Suprapubic skin (tissue), 4 donors: ENCODE results near the gene STARD8. TPM values are rescaled to one million over a fixed set of nuclear protein-coding genes. Genes with fewer than 3 reads are reported as not detected.
"Not testable (repeated sequence)": the region's sequence is repeated elsewhere in the genome, so short reads cannot be mapped to it uniquely, and the experiment has no call there.

Experiments used
- DNase-seq, 2 donors: peaks; one replicate each; pipeline ENCODE4 v3.0.0-alpha.2; 2019; ENCODE audit warnings: low spot score in 2 of 2
- H3K27ac ChIP-seq: fragments of 200-600 bp; sonication (generic); one replicate; pipeline ENCODE4 v1.5.1; 2019
- H3K27me3 ChIP-seq: fragments of 200-600 bp; sonication (generic); one replicate; pipeline ENCODE4 v1.5.1; 2019
- H3K36me3 ChIP-seq: fragments of 200-600 bp; sonication (generic); one replicate; pipeline ENCODE4 v1.5.1; 2019
- H3K4me1 ChIP-seq: fragments of 200-600 bp; sonication (generic); one replicate; pipeline ENCODE4 v1.5.1; 2019
- H3K4me3 ChIP-seq: fragments of 200-600 bp; sonication (generic); one replicate; pipeline ENCODE4 v1.5.1; 2019; ENCODE audit warnings: mild to moderate bottlenecking
- H3K9me3 ChIP-seq: fragments of 200-600 bp; sonication (generic); one replicate; pipeline ENCODE4 v1.5.1; 2019
- EP300 ChIP-seq: sonication (generic); formaldehyde crosslinking; IDR thresholded peaks from one replicate; pipeline ENCODE4 v1.6.1; 2017; ENCODE audit warnings: antibody characterized with exemption
- POLR2A ChIP-seq, 2 donors: fragments of 450-650 bp; IDR thresholded peaks; one replicate each; pipeline ENCODE4 v1.6.1; 2017; ENCODE audit warnings: antibody characterized with exemption in 2 of 2, mild to moderate bottlenecking in 2 of 2, moderate library complexity in 2 of 2
- POLR2AphosphoS5 ChIP-seq, 3 donors: sonication (generic); formaldehyde crosslinking; IDR thresholded peaks; one replicate each; pipeline ENCODE4 v1.6.1; 2017; ENCODE audit warnings: antibody characterized with exemption in 3 of 3
- WGBS: methylation state at CpG from one replicate; pipeline ENCODE4 v1.1.5; 2018; 5-methylcytosine and 5-hydroxymethylcytosine counted together
- total RNA-seq, 4 donors: library from RNA; depleted of rRNA; stranded (reverse); fragments of >200 nt; gene quantifications; one replicate each; pipeline ENCODE4 v1.1.0, GENCODE V29; 2016
- TF ChIP-seq, protein P1 (sequence below), 2 donors: fragments of 200-600 bp in 1 of 2; fragments of 450-650 bp in 1 of 2; sonication (generic) in 1 of 2; IDR thresholded peaks; one replicate each; pipeline ENCODE4 v1.5.1; 2016 to 2019; ENCODE audit warnings: antibody characterized with exemption in 2 of 2, mild to moderate bottlenecking in 1 of 2, moderate library complexity in 1 of 2

STARD8 gene
- total RNA-seq, 4 donors from 2014 or later: 2.0 to 4.5 (median 2.3) TPM

DNA sequence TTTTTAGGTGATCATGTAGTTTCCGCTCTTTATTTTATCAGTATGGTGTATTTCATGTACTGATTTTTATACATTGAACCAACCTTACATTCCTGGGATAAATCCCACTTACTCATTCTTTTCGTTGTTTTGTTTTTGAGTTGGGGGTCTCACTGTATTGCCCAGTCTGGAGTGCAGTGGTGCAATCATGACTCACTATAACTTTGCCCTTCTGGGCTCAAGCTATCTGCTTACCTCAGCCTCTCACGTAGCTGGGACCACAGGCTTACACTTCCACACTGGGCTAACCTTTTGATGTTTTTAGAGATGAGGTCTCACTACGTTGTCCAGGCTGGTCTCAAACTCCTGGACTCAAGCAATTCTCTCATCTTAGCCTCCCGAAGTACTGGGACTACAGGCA is 19.5 kb upstream of the STARD8 start:
- H3K27me3 ChIP-seq: no peaks in the 10 kb centered on the region
- no peak for DNase-seq
- H3K27ac ChIP-seq: no peak overlapping the region
- no peaks in the 10 kb centered on the region for H3K36me3 ChIP-seq
- no peaks in the 10 kb centered on the region for H3K9me3 ChIP-seq
- TF ChIP-seq POLR2AphosphoS5 (IDR thresholded peaks at IDR 0.05): no peak
- TF ChIP-seq, protein P1, sequence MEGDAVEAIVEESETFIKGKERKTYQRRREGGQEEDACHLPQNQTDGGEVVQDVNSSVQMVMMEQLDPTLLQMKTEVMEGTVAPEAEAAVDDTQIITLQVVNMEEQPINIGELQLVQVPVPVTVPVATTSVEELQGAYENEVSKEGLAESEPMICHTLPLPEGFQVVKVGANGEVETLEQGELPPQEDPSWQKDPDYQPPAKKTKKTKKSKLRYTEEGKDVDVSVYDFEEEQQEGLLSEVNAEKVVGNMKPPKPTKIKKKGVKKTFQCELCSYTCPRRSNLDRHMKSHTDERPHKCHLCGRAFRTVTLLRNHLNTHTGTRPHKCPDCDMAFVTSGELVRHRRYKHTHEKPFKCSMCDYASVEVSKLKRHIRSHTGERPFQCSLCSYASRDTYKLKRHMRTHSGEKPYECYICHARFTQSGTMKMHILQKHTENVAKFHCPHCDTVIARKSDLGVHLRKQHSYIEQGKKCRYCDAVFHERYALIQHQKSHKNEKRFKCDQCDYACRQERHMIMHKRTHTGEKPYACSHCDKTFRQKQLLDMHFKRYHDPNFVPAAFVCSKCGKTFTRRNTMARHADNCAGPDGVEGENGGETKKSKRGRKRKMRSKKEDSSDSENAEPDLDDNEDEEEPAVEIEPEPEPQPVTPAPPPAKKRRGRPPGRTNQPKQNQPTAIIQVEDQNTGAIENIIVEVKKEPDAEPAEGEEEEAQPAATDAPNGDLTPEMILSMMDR (IDR thresholded peaks at IDR 0.05): no peak
- H3K4me1 ChIP-seq: no peaks in the 10 kb centered on the region
- 79% methylated on average over 5 of the region's 5 CpGs for WGBS
- H3K4me3 ChIP-seq: no peak overlapping the region

DNA sequence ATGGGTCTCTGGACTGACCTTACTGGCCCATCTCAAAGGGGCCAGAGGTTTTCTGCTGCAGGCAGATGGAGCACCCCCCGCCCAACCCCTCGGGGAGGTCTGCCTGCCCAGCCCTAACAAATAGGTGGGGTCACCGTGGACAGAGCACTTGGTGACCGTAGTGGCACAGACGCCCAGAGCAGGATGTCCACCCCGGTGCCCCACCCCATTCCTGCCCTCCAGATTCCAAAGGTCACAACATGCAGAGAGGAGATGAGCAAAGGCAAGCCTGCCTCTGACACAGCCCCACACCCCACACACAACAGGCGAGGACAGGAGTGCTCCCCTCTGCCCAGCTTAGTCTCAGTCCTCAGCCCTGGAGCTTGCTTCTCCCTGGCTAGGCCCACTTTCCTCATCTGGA is 17.5 kb upstream of the STARD8 start:
- DNase-seq, H3K4me1 ChIP-seq, H3K27me3 ChIP-seq, H3K4me3 ChIP-seq, H3K36me3 ChIP-seq, H3K27ac ChIP-seq, H3K9me3 ChIP-seq: not testable (repeated sequence)
- 85% methylated on average over 6 of the region's 7 CpGs for whole genome bisulfite sequencing

DNA sequence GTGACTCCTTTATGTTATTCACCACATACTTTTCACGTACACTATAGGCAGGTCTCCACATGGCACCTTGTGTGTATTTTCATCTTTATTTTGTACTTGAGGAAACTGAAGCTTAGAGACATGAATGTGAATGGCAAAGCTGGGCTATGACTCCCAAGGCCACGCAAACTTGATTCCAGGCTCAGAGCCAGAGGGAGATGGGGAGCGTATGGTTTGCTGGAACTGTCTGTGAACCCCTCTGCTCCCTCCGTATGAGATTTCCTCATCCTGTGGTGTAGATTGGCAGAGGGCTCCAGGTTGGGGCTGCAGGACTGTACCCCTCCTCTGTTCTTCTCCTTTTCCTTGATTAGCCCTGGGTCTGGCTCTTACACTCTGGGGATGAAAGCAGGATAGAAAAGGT is 16.1 kb upstream of the STARD8 start:
- WGBS: 64% methylated on average over 4 of the region's 4 CpGs
- H3K4me1 ChIP-seq: no peaks in the 10 kb centered on the region
- no peaks in the 10 kb centered on the region for H3K27me3 ChIP-seq
- H3K27ac ChIP-seq: no peak overlapping the region
- no peak for DNase-seq
- no peaks in the 10 kb centered on the region for H3K9me3 ChIP-seq
- H3K36me3 ChIP-seq: no peaks in the 10 kb centered on the region
- no peak overlapping the region for H3K4me3 ChIP-seq
- no peak for TF ChIP-seq EP300
- TF ChIP-seq, protein P1 (IDR thresholded peaks at IDR 0.05): no peak
- no peak for TF ChIP-seq POLR2A (IDR thresholded peaks at IDR 0.05)
- TF ChIP-seq POLR2AphosphoS5 (IDR thresholded peaks at IDR 0.05): no peak

DNA sequence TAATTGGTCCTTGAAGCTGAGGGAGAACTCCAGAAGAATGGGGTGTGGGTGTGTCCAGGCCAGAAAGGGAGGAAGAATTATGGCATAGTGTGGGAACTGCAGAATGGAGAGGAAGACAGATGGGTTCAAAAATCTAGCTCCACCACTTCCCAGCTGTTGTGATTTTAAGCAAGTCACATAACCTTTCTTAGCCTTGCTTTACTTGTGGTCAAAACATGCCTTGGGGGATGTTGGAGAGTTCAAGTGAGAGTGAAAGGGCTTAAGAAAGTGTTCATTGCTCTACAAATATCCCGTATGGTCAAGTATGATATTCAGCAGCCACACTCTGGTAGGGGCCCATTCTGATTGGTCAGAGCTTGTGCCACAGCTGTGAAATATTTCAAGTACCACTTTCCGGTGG is 15.0 kb upstream of the STARD8 start:
- H3K36me3 ChIP-seq: no peaks in the 10 kb centered on the region
- no peak overlapping the region for H3K4me3 ChIP-seq
- no peak for TF ChIP-seq POLR2A (IDR thresholded peaks at IDR 0.05)
- TF ChIP-seq POLR2AphosphoS5 (IDR thresholded peaks at IDR 0.05): no peak
- TF ChIP-seq EP300: no peak
- TF ChIP-seq, protein P1 (IDR thresholded peaks at IDR 0.05): no peak
- H3K4me1 ChIP-seq: no peaks in the 10 kb centered on the region
- no peaks in the 10 kb centered on the region for H3K9me3 ChIP-seq
- DNase-seq: no peak
- no peak overlapping the region for H3K27ac ChIP-seq
- no peaks in the 10 kb centered on the region for H3K27me3 ChIP-seq
- 83% methylated on average over 2 of the region's 2 CpGs for WGBS

DNA sequence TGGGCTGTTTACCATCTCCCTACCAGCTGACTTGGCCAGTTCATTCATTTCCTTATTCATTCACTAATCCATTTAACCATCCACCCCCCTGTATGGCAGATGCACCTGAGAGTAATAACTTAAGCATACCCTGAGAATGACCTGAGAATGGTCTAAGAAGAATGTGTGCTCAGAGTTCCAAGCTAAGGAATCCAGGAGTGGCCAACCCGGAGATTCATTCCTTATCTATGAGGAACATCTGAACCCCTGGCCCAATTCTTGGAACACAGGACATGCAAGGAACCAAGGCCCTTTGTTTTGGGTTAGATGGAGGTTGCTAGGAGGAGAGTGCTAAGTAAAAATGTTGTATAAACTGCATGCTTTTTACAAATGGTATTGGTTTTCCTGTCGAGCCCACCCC is 13.5 kb upstream of the STARD8 start:
- no peak for DNase-seq
- Histone ChIP-seq H3K4me1 (no peaks in the 10 kb centered on the region), H3K27ac (no peak overlapping the region), H3K4me3 (no peak overlapping the region), H3K27me3 (no peaks in the 10 kb centered on the region), H3K9me3 (no peaks in the 10 kb centered on the region), H3K36me3 (no peaks in the 10 kb centered on the region)
- WGBS: 73% methylated on average over 2 of the region's 2 CpGs
- TF ChIP-seq POLR2AphosphoS5 (IDR thresholded peaks at IDR 0.05): no peak
- TF ChIP-seq, protein P1 (IDR thresholded peaks at IDR 0.05): no peak
- TF ChIP-seq EP300: no peak
- TF ChIP-seq POLR2A (IDR thresholded peaks at IDR 0.05): no peak

DNA sequence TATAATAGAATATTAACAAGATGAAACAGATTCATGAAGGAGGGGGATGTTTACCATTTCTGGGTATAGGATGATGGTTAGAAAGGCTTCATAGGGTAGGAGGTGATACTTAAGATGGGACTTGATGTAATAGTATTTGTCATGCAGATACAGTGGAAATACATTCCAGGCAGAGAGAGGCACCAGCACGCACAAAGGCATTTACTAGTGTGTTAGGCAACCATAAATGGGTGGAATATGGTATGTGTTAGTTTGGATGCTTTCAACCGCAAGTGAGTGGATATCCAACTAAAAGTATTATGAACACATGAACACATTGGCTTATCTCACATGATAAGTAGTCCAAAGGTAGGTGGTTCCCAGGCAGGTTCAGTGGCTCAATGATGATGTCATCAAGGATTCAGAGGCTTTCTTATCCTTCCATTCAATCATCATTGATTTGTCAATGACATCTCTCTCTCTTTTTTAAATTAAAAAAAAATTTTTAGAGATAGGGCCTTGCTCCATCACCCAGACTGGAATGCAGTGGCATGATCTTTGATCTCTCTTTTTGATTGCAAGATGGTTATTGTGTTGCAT is 12.7 kb upstream of the STARD8 start:
- Histone ChIP-seq H3K4me1 (no peaks in the 10 kb centered on the region), H3K27me3 (no peaks in the 10 kb centered on the region), H3K9me3 (no peaks in the 10 kb centered on the region), H3K27ac (no peak overlapping the region), H3K36me3 (no peaks in the 10 kb centered on the region), H3K4me3 (no peak overlapping the region)
- TF ChIP-seq POLR2A (IDR thresholded peaks at IDR 0.05) (no peak), POLR2AphosphoS5 (IDR thresholded peaks at IDR 0.05) (no peak), EP300 (no peak)
- TF ChIP-seq, protein P1 (IDR thresholded peaks at IDR 0.05): no peak
- DNase-seq: no peak
- 76% methylated on average over 2 of the region's 2 CpGs for WGBS
